GM18870 (cell line): ENCODE data around the gene CACNA1I.

Experiments used
- ATAC-seq: cut with Tn5 transposase; IDR thresholded peaks from one replicate; pipeline ENCODE4 v1.9.1; 2021; ENCODE audit warnings: moderate library complexity; ENCODE audit not compliant: unreplicated experiment

The CACNA1I gene

DNA sequence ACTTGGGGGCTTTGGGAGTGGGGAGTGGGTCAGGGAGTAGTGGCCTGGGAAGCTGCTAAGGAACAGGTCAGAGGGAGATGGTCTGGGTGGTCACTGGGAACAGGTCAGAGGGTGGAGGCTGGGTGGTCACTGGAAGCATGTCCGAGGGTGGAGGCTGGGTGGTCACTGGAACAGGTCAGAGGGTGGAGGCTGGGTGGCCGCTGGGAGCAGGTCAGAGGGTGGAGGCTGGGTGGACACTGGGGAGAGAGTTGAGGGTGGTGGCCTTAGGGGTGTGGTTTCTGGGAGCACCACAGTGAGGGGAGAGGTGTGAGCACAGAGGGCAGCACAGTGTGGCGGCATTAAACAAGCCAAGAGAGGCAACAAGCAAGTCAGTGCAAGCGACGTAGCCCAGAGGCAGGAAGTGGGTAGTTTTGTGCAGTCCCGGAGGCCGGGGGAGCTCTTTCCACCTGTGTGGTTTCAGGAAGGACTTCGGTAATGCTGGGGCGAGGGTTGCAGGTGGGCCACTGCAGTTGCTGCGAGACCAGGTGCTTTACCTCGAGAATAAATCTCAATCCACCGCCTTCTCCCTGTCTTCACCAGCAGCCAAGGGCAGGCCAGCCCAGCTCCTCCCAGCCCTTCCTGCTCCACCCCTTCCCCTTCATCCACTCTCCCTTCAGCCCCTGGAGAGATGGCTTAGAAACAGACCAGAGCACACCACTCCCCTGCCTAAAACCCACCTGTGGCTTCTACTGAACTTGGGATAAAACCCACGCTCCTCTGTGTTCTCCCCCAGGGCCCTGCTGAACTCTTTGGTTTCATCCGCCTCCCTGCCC is 3.2 kb upstream of the CACNA1I start:
- no peak for ATAC-seq

DNA sequence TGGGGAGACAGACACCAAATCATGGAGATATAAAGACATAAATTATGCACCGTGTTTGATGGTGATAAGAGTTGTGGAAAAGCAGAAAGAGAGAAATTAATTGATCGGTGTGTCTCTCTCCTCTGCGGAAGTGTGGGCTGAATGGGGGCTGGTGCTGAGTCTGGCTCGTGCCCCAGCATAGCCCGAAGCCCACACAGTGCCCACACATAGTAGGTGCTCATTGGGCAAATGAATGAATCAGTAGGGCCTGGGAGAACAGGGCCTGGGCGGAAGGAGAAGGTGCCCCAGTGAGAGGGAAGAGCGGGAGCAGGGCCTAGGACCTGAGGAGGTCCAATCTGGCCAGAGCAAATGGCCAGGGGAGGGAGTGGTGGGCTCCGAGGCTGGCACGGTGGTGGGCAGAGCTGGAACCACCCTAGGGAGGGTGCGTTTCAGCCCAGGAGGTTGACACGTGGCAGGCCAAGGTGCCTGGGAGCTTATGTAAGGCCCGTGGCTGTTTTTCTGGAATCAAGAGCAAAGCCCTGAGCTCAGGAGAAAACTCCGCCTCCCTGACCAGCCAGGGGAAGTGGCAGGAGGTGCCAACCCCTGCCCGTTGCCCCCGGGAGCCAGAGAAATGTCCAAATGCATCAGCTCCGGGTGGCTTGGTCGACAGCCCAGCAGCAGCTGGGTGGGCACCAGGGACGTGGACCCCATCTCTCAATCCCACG is 2.1 kb upstream of the CACNA1I start:
- no peak for ATAC-seq

DNA sequence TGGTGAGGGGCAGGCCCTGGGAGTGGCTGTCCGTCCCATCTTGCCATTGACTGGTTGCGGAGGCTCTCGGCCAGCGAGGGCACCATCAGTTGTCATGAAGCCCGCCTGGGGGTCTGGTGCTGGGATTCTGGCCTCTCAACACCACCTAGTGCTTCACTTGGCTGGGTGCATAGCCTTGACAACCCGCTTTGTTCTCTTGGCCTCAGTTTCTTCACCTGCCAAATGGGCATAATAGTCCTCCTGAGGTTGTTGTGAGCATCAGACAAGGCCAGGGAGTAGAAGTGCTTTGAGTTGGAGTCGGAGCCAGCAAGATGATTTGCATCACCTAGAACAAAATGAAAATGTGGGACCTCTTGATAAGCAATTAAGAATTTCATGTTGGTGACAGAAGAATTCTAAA is 1.5 kb upstream of the CACNA1I start:
- ATAC-seq, result no peak

DNA sequence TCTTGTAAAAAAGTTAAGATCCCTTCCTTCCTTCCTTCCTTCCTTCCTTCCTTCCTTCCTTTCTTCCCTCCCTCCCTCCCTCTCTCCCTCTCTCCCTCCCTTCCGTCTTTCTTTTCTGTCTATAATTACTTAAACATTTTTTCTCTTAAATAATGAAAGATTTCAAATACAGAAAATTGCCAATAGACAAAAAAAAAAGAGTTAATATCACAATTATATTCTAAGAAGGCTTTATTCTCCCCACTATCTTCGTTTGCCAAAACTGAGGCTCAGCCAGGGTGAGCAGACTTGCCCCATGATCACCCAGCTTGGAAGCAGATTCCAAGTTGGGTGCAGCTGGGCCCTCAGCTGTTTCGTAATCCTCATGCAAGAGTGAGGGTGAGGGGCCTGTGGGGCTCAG is 327 bp upstream of the CACNA1I start:
- no peak for ATAC-seq

DNA sequence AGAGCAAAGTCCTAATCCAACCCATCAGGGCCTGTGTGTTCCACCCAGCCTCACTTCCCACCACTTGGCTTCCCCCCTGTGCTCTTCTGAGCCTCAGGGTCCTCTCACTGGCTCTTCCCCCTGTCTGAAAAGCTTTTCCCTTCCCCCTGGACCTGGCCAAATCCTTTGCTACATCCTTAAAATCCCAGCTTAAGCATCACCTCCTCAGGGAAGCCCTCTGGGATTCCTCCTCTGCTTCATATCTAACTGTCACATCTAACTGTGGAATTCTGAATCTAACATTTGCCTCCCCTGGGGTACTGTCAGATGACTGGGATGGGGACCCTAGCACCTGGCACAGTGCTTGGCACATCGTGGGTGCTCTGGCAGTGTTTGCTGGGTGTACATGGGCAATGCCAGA is 985 bp downstream of the CACNA1I start:
- ATAC-seq, result no peak

DNA sequence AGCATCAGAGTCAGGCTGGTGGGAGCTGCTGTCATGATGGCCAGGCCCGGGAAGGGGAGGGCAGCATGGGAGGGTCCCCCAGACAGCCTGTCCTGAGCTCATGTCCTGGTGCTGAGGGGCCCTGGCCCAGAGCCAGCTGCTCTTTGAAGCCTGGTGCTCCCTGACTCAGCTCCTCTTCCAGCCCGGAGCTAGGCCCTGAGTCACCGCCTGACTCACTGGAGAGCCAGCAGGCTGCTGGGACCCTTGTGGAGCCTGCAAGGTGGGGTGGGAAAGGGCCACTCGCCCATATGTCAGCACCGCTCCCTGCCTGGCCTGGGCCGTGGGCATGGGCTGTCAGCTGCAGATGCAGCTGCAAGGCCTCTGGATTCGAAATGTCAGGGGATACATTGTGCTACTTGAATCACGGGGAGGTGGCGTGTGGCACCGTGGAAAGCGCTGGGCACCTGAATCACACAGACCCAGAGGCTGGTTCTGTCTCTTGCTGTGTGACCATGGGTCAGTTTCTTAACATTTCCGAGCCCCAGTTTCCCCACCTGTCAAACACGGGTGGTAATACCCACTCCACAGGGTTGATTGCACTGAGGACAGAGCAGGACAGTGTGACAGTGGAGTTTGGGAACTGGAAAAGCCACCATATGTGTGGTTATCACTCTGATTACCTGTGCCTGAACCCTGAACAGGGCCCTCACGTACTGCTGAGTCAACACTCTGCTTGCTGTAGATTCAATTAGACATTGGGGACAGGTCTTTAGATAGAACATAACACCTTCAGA is 4.4 kb downstream of the CACNA1I start:
- ATAC-seq, result no peak

DNA sequence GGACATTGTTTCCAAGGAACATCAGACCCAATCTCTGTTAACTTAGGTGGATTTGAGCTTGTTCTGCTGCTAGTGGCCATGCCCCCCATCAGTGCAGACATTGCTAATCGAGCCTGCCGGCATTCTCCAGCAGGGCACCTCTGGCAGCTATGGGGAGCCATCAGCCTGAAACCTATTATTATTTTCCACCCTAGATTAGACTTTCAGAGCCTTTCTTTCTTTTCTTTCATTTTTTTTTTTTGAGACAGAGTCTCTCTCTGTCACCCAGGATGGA is 4.9 kb downstream of the CACNA1I start:
- ATAC-seq, result no peak

DNA sequence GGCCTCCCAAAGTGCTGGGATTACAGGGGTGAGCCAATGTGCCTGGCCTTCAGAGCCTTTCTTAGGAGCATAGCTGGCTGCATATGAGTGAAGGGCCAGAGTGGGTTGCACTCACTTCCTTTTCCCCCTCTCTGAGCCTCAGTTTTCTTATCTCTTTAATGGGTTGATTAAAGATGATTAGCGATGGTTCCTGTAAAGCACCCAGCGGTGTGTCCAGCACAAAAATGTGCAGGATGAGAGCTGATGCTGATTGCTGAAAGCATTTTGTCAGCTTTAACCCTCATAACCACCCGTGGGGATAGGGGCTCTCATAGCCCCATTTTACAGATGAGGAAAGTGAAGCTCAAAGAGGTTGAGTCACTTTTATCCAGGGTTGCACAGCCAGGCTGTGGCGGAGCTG is 5.5 kb downstream of the CACNA1I start:
- no peak for ATAC-seq

DNA sequence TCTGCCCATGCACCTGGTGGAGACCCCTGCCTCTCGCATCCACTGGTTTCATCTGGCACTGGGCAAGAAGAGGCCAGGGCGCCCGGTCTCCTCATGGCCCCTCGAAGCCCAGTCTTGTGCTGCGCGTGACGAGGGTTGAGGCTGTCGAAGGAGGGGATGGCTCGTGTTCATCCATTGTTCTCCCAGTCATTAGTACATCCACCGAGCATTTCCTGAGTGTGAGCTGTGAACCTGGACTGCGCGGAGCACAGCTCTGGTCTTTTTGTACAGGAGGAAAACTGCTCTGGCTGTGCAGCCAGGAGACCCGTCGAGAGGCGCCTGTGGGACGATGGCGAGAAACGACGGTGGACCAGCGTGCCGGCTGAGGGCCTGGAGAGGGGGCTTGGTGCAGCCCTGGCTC is 6.8 kb downstream of the CACNA1I start:
- ATAC-seq, result no peak

DNA sequence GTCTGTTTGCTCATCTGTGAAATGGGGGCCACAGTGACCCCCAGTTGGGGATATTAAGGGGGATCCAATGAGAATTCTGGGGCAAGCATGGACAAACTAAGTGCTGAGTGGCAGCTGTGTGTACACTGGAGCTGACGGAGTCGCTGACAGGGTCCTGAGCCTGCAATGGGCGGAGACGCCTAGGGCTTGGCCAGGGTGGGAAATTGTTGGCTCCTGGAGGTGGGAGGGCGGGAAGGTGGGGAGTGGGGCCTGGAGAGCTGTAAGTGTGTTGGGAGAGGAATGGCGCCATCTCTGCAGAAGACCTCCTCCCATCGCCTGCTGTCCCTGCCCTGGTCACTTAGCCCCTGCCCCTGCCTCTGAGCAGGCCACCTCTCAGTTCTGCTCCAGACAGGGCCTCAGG is 7.3 kb downstream of the CACNA1I start:
- ATAC-seq, result no peak

DNA sequence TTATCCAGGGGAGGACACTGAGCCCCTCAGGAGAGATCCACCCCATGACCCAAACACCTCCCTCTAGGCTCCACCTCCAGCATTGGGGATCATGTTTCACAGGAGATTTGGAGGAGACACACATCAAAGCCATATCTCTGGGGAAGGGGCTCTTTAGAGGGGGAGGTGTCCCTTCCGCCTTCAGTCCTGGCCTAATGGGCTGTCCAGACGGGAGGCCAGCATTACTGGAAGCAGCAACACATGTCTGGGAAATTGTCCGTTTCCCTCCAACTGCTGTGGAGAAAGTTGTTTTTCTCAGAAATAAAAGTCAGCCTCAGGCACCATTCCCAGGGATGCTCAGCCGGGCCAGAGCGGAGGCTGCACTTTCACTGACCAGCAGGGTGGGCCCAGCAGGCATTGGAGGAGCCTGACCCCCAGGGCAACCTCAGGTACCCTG is 9.5 kb downstream of the CACNA1I start:
- ATAC-seq, result no peak

DNA sequence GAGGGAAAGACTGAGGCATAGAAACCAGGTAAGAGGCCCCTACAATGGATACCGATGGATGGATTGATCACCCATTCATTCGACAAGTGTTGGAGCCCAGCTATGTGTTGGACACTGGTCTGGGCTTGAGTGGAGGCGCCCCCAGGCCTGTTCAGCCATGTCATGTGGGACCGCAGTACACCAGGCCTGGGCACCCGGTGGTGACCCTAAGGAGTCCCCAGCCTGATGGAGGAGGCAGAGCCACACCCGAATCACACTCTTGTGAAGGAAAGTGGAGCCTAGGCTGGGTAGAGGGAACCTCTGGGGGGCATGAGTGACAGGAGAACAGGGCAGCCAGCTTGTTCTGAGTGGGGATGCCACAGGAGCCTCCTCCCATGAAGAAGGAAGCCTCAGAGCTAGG is 10.2 kb downstream of the CACNA1I start:
- no peak for ATAC-seq

DNA sequence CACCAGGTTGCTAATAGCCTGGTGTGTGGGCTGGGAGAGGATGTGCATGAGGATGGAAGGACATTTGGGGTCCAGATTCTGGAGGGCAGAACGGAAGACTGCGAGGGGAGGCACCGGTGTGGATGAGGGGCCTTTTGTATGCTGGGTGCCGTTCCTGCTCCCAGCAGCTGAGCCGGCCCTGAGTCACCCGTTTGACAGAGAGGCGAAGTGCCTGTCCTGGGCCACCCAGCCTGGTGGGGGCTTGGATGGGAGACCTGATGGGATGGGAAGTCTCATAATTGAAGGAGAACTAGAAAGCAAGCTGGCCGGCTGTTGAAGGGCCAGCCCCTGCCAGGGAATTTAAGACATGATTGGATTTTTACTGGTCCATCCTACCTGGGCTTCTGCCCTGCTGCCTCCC is 10.8 kb downstream of the CACNA1I start:
- ATAC-seq, result no peak

DNA sequence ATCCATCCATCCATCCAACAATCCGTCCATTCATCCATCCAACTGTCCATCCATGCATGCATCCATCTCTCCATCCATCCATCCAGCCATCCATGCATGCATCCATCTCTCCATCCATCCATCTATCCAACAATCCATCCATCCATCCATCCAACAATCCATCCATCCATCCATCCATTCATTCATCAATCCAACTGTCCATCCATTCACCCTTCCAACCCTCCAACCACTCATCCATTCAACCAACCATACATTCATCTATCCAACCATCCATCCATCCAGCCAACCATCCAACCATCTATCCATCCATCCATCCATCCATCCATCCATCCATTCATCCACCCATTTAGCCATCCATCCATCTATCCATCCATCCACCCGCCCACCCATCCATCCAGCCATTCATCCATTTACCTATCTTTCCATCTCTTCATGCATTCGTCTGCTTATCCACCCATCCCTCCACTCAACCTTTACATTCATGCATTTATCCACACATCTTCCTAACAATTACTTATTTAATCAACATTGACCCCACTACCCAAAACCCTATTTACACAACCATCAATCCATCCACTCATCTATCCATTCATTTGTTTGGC is 12.6 kb downstream of the CACNA1I start:
- ATAC-seq, result no peak

DNA sequence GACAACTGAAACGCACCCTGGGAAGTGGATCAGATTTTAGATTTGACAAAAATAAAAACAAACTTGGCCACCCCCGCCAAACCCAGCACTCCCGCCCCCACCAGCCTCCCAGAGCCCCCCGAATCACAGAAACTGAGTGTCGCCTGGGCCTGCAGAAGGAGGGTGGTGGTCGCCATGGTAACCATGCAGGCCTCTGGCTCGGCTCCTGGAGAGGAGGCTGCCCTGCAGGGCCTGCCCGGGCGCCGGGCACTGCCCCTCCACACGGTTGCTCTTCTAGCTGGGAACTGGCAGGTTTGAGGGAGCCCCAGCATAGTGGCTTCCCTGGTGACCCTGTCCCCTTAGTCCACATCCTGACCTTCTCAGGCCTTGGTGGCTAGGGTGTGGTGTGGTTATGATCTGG is 19.3 kb downstream of the CACNA1I start:
- ATAC-seq, result no peak

DNA sequence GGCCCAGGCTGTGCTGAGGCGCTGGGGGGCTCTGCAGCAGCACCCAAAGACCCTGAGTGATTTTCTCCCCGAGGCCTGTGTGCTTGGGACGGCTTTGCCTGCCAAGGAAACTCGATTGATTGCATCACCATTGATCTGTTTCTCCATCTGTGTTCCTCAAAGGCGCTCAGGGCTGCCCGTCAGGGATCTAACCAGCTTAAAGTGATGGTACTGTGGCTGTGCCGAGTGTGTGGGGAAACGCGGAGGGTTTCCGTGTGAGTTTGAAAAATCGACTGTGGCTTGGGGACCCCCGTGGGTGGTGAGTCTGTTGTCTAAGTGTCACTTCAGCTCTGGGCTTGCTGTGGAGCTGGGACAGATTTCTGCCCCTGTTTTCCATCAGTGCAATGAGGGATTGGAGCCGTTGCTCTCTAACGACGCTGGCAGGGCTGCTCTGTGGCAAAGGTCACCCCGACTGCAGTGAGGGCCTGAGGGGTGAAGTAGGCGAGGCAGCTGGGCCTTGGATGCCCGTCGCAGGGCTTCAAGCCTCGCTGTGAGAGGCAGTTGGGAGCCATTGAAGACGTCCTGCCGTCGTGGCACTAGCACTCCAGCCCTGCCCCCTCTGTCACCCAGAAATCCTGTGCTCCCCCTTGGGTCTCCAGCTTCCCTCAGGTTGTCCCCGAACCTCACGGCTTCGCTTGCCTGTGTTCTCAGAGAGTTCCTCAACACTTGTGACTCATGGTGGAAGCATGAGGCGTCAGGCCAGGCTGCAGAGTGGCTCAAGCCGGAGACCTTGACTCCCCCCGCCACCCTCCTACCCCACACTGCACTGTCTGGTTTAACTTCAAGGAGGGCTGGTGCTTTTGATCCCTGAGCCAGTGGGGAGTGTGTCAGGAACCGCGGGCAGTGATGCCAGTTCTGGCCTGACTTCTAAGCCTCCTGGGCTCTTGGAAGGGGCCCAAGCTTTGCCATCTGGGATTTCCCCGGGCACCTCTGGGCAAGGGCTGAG is 21.8 kb downstream of the CACNA1I start:
- no peak for ATAC-seq

DNA sequence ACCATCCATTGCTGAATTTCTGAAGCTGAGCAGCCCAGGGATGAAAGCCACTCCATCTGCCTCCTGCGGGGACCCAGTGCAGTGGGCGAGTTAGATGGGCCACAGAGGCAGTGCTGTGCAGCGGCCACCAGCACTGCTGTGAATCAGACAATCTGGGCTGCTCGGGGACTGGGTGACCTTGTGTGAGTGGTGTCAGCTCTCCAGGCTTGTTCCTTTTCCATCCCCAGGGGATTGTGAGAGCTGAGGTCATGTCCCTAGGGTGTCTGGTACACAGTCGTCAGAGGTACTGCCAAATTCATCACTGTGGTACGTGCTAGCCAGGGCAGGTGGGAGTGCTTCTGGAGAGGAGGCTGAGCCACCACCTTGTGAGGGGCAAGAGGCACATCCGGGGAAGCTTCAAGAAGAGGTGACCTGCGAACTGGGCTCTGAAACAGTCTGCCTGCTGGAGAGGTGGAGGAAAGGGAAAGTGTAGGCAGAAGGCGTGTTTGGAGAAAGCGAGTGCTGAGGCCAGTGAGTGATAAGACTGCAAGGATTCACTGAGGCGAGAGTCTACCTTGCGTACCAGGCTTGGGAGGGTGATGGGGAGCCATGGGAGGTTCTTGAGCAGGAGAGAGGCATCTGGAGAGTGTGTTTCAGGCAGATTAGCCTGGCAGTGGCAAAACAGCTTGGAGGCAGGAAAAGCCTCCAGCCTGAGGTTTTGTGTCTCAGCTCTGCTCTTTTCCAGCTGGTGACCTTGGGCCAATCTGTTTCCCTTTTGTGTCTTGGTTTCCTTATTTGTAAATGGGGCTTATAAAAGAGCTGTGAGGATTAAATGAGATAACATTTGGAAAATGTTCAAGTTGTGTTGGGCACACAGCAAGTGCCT is 22.7 kb downstream of the CACNA1I start:
- ATAC-seq, result no peak

DNA sequence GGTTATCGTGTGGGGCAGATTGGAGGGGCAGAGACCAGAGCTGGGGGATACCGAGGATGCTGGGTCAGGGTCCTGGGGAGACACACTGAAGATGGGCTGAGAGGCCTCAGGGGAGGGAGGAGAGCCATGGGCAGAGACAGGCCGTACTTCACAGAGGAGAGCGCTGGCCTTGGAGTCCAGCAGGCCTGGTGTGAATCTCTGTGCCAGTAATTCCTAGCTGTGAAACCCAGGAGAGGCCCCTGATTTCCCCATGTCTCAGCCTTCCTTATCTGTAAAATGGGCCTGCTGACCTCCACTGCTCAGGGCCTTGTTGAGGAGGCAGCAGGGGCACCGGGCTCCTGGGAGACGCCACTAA is 23.4 kb downstream of the CACNA1I start:
- ATAC-seq, result no peak

DNA sequence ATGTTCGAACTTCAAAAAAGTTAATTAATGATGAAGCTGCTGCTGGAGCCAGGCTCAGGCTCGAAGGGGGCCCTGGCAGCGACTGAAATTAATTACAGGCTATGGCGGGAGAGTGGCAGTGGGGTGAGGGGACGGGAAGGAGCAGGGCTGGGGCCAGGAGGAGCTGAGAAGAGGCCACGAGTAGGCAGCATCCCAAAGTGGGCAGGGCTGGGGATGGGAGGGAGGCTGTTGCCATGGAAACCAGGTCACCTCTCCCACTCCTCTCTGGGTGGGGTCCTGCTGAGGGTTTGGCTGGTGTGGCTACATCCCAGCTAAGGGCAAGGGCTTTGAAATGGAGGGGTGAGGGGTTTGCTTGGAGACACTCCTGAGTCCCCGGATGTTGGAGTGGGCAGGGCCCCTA is 23.9 kb downstream of the CACNA1I start:
- ATAC-seq, result no peak
